Measurements from ENCODE around the gene HS3ST4.

GRCh38 chr16:25874196-25874595 lies 182.4 kb downstream of the HS3ST4 start:
- TF ChIP-seq YY1 (IDR thresholded peaks at IDR 0.05; ENCODE audit: insufficient read depth, insufficient read length) (no peak), SUZ12 (IDR thresholded peaks at IDR 0.05; ENCODE audit: extremely low read depth, insufficient read depth, insufficient read length) (no peak)

Data from NT2/D1 (cell line).